Stomach (tissue), 9 donors: ENCODE data around the gene TSTD2. TPM values are rescaled to one million over a fixed set of nuclear protein-coding genes. Genes with fewer than 3 reads are reported as not detected.

ENCODE experiments used
- DNase-seq, 2 donors: peaks; one replicate each; pipeline versions ENCODE4 v3.0.0 to v3.0.0-alpha.2; 2013 to 2019
- H3K27ac ChIP-seq, 5 donors: fragments of 200-600 bp in 4 of 5; sonication (generic) in 4 of 5; one replicate each; pipeline ENCODE4 v1.5.1; 2013 to 2019; ENCODE audit warnings: mild to moderate bottlenecking in 1 of 5, moderate library complexity in 1 of 5
- H3K27me3 ChIP-seq, 3 donors: fragments of 200-600 bp; sonication (generic); one replicate each; pipeline ENCODE4 v1.5.1; 2017 to 2019; ENCODE audit warnings: mixed run types in 1 of 3
- H3K36me3 ChIP-seq, 4 donors: fragments of 200-600 bp; sonication (generic); 1 replicate in 3 of 4; 2 replicates in 1 of 4; pipeline ENCODE4 v1.5.1; 2016 to 2019
- H3K4me1 ChIP-seq, 4 donors: fragments of 200-600 bp; sonication (generic); one replicate each; pipeline ENCODE4 v1.5.1; 2016 to 2019
- H3K4me3 ChIP-seq, 4 donors: fragments of 200-600 bp; sonication (generic) in 3 of 4; one replicate each; pipeline ENCODE4 v1.5.1; 2016 to 2019; ENCODE audit warnings: mild to moderate bottlenecking in 1 of 4
- H3K9me3 ChIP-seq, 4 donors: fragments of 200-600 bp; sonication (generic); one replicate each; pipeline ENCODE4 v1.5.1; 2016 to 2019
- CTCF ChIP-seq, 7 experiments: fragments of 450-650 bp in 4 of 7; fragments of 200-600 bp in 3 of 7; sonication (generic) in 3 of 7; IDR thresholded peaks; one replicate each; pipeline ENCODE4 v1.5.1; 2016 to 2019; ENCODE audit warnings: antibody characterized with exemption in 7 of 7, control low read depth in 2 of 7, mild to moderate bottlenecking in 1 of 7
- EP300 ChIP-seq: sonication (generic); formaldehyde crosslinking; IDR thresholded peaks from one replicate; pipeline ENCODE4 v1.6.1; 2017; ENCODE audit warnings: antibody characterized with exemption
- POLR2A ChIP-seq, 4 donors: fragments of 450-650 bp; IDR thresholded peaks; one replicate each; pipeline ENCODE4 v1.6.1; 2016; ENCODE audit warnings: antibody characterized with exemption in 4 of 4, control low read depth in 2 of 4, mild to moderate bottlenecking in 1 of 4, moderate library complexity in 1 of 4
- POLR2AphosphoS5 ChIP-seq, 3 donors: sonication (generic); formaldehyde crosslinking; IDR thresholded peaks; one replicate each; pipeline ENCODE4 v1.6.1; 2016; ENCODE audit warnings: antibody characterized with exemption in 3 of 3
- whole genome bisulfite sequencing, 5 donors: extraction: QIAGEN DNeasy Blood & Tissue Kit in 3 of 5; methylation state at CpG; one replicate each; pipeline versions ENCODE4 v1.1.5 to v1.1.7; 2013 to 2018; 5-methylcytosine and 5-hydroxymethylcytosine counted together
- intact Hi-C: fragments of 100-400 bp; cut with DNase I; formaldehyde crosslinking; loops from one replicate; pipeline ENCODE4 v1.15.1; 2023; ENCODE audit warnings: low total_unique reads
- polyA plus RNA-seq, 3 donors: library from polyadenylated mRNA; stranded (reverse); fragments of 200-250 nt; gene quantifications; one replicate each; pipeline ENCODE4 v1.2.3, GENCODE V29; 2013
- total RNA-seq, 5 donors: library from RNA; depleted of rRNA; stranded (reverse); fragments of >200 nt; gene quantifications; one replicate each; pipeline versions ENCODE4 v1.1.0 to v1.2.3, GENCODE V29; 2014 to 2016
- donor health status: healthy with polysubstance abuse.
- donor health status: Bipolar disorder and iron deficiency.
- donor health status: healthy.

The TSTD2 gene
- total and polyA plus RNA-seq, 8 donors = 2.3 to 29.9 (median 12.3) TPM

GRCh38 chr9:97659771-97660170 is 26.6 kb upstream of the TSTD2 start:
- 74 to 91% (median 81%) methylated on average over 2 to 3 of the region's 3 CpGs for WGBS, 5 donors
- no peak overlapping the region for H3K4me3 ChIP-seq
- DNase-seq = no peak
- H3K36me3 ChIP-seq = peaks cover 35 to 99% (median 98%) of the 10 kb centered on the region in 4 donors
- no peak for TF ChIP-seq POLR2AphosphoS5 (IDR thresholded peaks at IDR 0.05)
- no peak for TF ChIP-seq POLR2A (IDR thresholded peaks at IDR 0.05)
- TF ChIP-seq EP300 = no peak
- no peak for TF ChIP-seq CTCF (IDR thresholded peaks at IDR 0.05)
- H3K4me1 ChIP-seq = peaks cover 0 to 15% (median 8%) of the 10 kb centered on the region in 4 donors
- no peaks in the 10 kb centered on the region for H3K27me3 ChIP-seq
- intact Hi-C loops = no loop called here
- peak overlapping the region in 3 of 5 donors; percentile 38 to 46 (median 38) for H3K27ac ChIP-seq
- H3K9me3 ChIP-seq = no peaks in the 10 kb centered on the region

- TF ChIP-seq POLR2A (IDR thresholded peaks at IDR 0.05) (no peak), CTCF (IDR thresholded peaks at IDR 0.05) (no peak), POLR2AphosphoS5 (IDR thresholded peaks at IDR 0.05) (no peak), EP300 (no peak)
- Histone ChIP-seq H3K27me3 (no peaks in the 10 kb centered on the region), H3K9me3 (no peaks in the 10 kb centered on the region), H3K27ac (peak overlapping the region in 3 of 5 donors; percentile 38 to 46 (median 38)), H3K36me3 (peaks cover 35 to 99% (median 98%) of the 10 kb centered on the region in 4 donors), H3K4me1 (peaks cover 0 to 15% (median 8%) of the 10 kb centered on the region in 4 donors), H3K4me3 (no peak overlapping the region)
- 27 to 57% (median 54%) methylated on average over 1 of the region's 1 CpG for WGBS, 5 donors
- no peak for DNase-seq
- intact Hi-C loops = no loop called here
Observed at GRCh38 chr9:97658707-97659106, 25.5 kb upstream of the TSTD2 start.

- TF ChIP-seq EP300 (no peak), POLR2A (IDR thresholded peaks at IDR 0.05) (no peak), POLR2AphosphoS5 (IDR thresholded peaks at IDR 0.05) (no peak), CTCF (IDR thresholded peaks at IDR 0.05) (no peak)
- no peak for DNase-seq
- Histone ChIP-seq H3K4me1 (peaks cover 0 to 10% (median 0%) of the 10 kb centered on the region in 4 donors), H3K9me3 (no peaks in the 10 kb centered on the region), H3K27ac (no peak overlapping the region), H3K4me3 (no peak overlapping the region), H3K27me3 (no peaks in the 10 kb centered on the region), H3K36me3 (peaks cover 44 to 98% (median 89%) of the 10 kb centered on the region in 4 donors)
- 40 to 70% (median 60%) methylated on average over 3 of the region's 3 CpGs for WGBS, 5 donors
- intact Hi-C loops = no loop called here
Observed at GRCh38 chr9:97651646-97652045, 18.5 kb upstream of the TSTD2 start.

- Histone ChIP-seq H3K4me1 (peaks cover 0 to 10% (median 0%) of the 10 kb centered on the region in 4 donors), H3K4me3 (no peak overlapping the region), H3K27me3 (no peaks in the 10 kb centered on the region), H3K36me3 (peaks cover 45 to 96% (median 88%) of the 10 kb centered on the region in 4 donors), H3K27ac (no peak overlapping the region), H3K9me3 (no peaks in the 10 kb centered on the region)
- WGBS, 5 donors = 91 to 95% (median 92%) methylated on average over 5 of the region's 5 CpGs
- intact Hi-C loops = no loop called here
- no peak for TF ChIP-seq CTCF (IDR thresholded peaks at IDR 0.05)
- TF ChIP-seq POLR2AphosphoS5 (IDR thresholded peaks at IDR 0.05) = no peak
- no peak for TF ChIP-seq POLR2A (IDR thresholded peaks at IDR 0.05)
- no peak for TF ChIP-seq EP300
- no peak for DNase-seq
Observed at GRCh38 chr9:97647996-97648395, 14.8 kb upstream of the TSTD2 start.
